Common myeloid progenitor, CD34-positive (primary cell): Measurements from ENCODE around the gene PCBD1.
A peak's percentile ranks its signal among the peaks of the same experiment; 100 is the strongest.

Experiments used
- CTCF ChIA-PET: fragments of 350-600 bp; sonication (Branson Sonifier 250); formaldehyde crosslinking; loops from one replicate; lab custom pipeline; 2021; ENCODE audit warnings: antibody characterized with exemption; lab: Charles Lee
- POLR2A ChIA-PET: fragments of 350-600 bp; sonication (Branson Sonifier 250); formaldehyde crosslinking; loops from one replicate; lab custom pipeline; 2021; ENCODE audit warnings: antibody characterized with exemption; lab: Charles Lee
- DNase-seq, 3 donors: peaks; one replicate each; pipeline versions ENCODE4 v3.0.0 to v3.0.0-alpha.2; 2013
- H3K27ac ChIP-seq, 2 experiments: 1 replicate in 1 of 2; 2 replicates in 1 of 2; pipeline ENCODE4 v1.7.0; 2013; ENCODE audit warnings: inconsistent platforms in 2 of 2, low read length in 2 of 2, mild to moderate bottlenecking in 2 of 2, low read depth in 1 of 2, moderate library complexity in 1 of 2; ENCODE audit not compliant: severe bottlenecking in 2 of 2, insufficient read depth in 1 of 2, poor library complexity in 1 of 2
- H3K27me3 ChIP-seq, 5 experiments: replicated peaks in 2 of 5; 1 replicate in 3 of 5; 2 replicates in 2 of 5; pipeline versions ENCODE4 v1.6.1 to v1.7.0; 2013; ENCODE audit warnings: low read length in 4 of 5, mild to moderate bottlenecking in 2 of 5, moderate library complexity in 2 of 5, inconsistent platforms in 1 of 5; ENCODE audit not compliant: insufficient read depth in 5 of 5, control insufficient read depth in 4 of 5
- H3K36me3 ChIP-seq, 4 experiments: 1 replicate in 2 of 4; 2 replicates in 2 of 4; pipeline versions ENCODE4 v1.6.1 to v1.7.0; 2013; ENCODE audit warnings: low read length in 3 of 4, control low read depth in 1 of 4, mild to moderate bottlenecking in 1 of 4; ENCODE audit not compliant: control insufficient read depth in 4 of 4, insufficient read depth in 4 of 4
- H3K4me1 ChIP-seq, 4 experiments: 1 replicate in 3 of 4; 2 replicates in 1 of 4; pipeline versions ENCODE4 v1.6.1 to v1.7.1; 2013; ENCODE audit warnings: low read length in 3 of 4, mild to moderate bottlenecking in 3 of 4, control low read depth in 1 of 4, inconsistent platforms in 1 of 4, moderate library complexity in 1 of 4; ENCODE audit not compliant: control insufficient read depth in 4 of 4, insufficient read depth in 4 of 4; ENCODE audit errors: control extremely low read depth in 1 of 4
- H3K4me3 ChIP-seq, 7 experiments: 1 replicate in 4 of 7; 2 replicates in 3 of 7; pipeline versions ENCODE4 v1.5.1 to v1.7.0; 2013; ENCODE audit warnings: mild to moderate bottlenecking in 7 of 7, low read length in 6 of 7, moderate library complexity in 6 of 7, inconsistent platforms in 2 of 7, low read depth in 2 of 7, control low read depth in 1 of 7; ENCODE audit not compliant: insufficient read depth in 4 of 7, control insufficient read depth in 1 of 7; ENCODE audit errors: extremely low read depth in 1 of 7
- H3K9me3 ChIP-seq, 5 experiments: 1 replicate in 4 of 5; 2 replicates in 1 of 5; pipeline versions ENCODE4 v1.6.1 to v1.7.1; 2013; ENCODE audit warnings: low read length in 4 of 5, mild to moderate bottlenecking in 2 of 5, inconsistent platforms in 1 of 5, low read depth in 1 of 5, moderate library complexity in 1 of 5; ENCODE audit not compliant: control insufficient read depth in 4 of 5, insufficient read depth in 2 of 5; ENCODE audit errors: control extremely low read depth in 1 of 5
- WGBS: methylation state at CpG from one replicate; pipeline ENCODE4 v1.1.5; 2013; ENCODE audit not compliant: insufficient coverage; 5-methylcytosine and 5-hydroxymethylcytosine counted together

The PCBD1 gene

DNA sequence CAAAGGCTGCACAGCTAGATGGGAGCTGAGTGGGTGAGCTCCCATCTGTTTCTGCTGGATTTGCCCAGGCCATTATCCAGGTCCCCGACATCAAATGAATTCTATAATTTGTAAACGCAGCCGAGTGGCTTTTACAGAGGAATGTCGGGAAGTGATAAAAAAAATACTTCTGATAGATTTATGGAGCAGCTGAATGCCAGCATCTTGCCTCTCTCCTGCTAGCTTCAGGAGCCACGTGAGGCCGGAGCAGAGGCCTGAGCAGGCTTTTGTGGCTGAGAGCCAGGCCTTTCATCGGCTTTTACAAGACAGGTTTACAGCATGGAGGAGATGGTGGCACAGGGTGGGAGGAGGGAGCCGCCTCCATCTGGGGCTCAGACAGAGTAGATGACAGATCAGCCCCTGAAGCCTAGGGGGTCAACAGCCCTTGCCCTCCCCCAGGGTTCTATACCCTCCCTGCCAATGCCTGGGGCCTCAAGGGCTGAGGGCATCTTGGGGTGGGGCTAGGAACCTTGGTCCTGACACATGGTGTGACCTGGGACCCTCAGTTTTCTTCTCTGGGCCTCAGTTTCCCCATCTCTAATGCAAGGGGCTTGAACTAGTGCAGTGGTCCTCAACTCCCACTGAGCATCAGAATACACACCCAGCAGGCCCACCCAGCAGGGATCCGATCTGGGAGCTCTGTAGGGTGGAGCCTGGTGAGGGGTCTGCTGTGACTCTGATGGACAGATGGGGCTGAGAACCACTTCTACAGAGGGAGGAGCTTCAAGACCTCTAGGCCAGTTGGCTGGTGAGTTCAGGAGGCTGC is 44.2 kb upstream of the PCBD1 start:
- CTCF ChIA-PET = no interaction called here
- DNase-seq = peak in 1 of 3 donors; percentile 49
- H3K9me3 ChIP-seq = no peaks in the 10 kb centered on the region
- H3K4me1 ChIP-seq = peaks cover 0 to 8% (median 5%) of the 10 kb centered on the region in 4 experiments
- no peak overlapping the region for H3K27ac ChIP-seq
- 95% methylated on average over 7 of the region's 9 CpGs for WGBS
- H3K4me3 ChIP-seq = no peak overlapping the region
- no peaks in the 10 kb centered on the region for H3K27me3 ChIP-seq
- POLR2A ChIA-PET = no interaction called here
- H3K36me3 ChIP-seq = no peaks in the 10 kb centered on the region

DNA sequence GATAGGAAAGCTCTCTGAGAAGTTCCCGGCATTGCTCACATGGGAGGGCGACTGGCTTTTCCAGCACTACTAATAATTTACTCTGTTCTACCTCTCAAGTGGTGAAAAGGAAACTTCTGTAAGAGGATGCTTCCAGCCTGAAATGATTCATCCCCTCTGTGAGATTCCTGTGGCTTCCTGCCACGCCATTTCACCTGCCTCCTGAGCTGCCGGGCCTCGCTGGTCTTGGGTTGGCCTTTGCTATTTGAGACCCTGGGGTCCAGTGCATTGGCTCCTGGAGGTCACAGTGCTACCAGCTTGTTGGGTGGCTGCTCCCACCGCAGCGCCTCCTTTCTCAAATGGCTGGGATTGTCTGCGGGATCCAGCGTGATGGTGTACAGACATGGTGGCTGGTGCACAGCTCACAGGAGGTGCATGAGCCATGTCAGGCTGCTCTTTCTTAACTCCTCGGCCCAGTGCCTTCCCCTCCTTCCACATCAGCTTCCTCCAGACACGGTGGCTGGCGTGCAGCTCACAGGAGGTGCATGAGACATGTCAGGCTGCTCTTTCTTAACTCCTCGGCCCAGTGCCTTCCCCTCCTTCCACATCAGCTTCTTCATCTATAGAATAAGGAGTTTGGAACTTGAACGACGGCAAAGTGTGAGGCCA is 42.9 kb upstream of the PCBD1 start:
- WGBS = 50% methylated on average over 14 of the region's 15 CpGs
- no peaks in the 10 kb centered on the region for H3K36me3 ChIP-seq

DNA sequence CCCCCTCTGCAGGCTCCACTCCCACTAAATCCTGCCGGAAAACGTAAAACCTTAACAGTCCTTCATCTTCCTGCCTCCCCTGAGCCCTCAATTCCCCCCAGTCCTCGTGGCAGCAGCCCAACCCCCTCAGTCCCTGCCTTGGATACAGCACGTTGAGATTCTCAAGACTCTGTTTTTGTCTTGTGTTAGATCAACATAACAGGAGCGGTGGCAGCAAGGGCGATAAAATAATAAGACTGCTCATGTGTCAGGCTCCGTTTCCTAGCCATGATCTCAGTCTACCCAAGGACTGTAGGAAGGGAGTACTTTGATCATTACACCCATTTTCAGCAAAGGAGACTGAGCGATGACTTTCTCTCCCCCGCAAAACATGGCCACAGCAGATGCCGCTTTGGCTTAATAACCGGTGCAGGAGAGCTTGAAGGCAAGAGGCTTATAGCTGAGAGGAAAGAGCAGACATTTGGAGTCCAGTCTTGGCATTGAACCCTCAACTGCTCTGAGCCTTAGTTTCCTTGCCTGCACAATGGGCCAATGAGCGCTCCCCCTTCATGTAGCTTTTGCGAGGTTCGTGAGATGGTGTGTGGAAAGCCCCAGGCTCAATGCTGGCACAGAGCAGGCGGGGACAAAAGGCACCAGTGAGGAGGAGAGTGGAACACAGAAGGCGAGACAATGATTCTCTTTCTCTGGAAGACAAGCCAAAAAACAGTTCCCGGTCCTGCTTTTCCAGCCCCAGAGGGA is 42.1 kb upstream of the PCBD1 start:
- no peak for DNase-seq
- Histone ChIP-seq H3K4me1 (peaks cover 0 to 8% (median 5%) of the 10 kb centered on the region in 4 experiments), H3K36me3 (no peaks in the 10 kb centered on the region), H3K27me3 (no peaks in the 10 kb centered on the region), H3K4me3 (no peak overlapping the region), H3K9me3 (no peaks in the 10 kb centered on the region), H3K27ac (no peak overlapping the region)
- WGBS = 92% methylated on average over 10 of the region's 17 CpGs
- ChIA-PET CTCF (interaction anchor here (1.2 kb wide), 1 partner anchor 8 kb away, joined by 4 read pairs; no protein-coding TSS in a partner anchor), POLR2A (no interaction called here)

More for the DNA sequence above, 42.9 kb upstream of the PCBD1 start:
- ChIA-PET CTCF (interaction anchor here (0.9 to 1.2 kb wide), 2 partner anchors 9 to 13 kb away, joined by 4 read pairs; no protein-coding TSS in a partner anchor), POLR2A (interaction anchor here (0.6 kb wide), 1 partner anchor 9 kb away, joined by 7 read pairs; no protein-coding TSS in a partner anchor)
- Histone ChIP-seq H3K27me3 (no peaks in the 10 kb centered on the region), H3K4me1 (peaks cover 0 to 8% (median 5%) of the 10 kb centered on the region in 4 experiments), H3K9me3 (no peaks in the 10 kb centered on the region), H3K4me3 (no peak overlapping the region), H3K27ac (no peak overlapping the region)
- peak; percentile 26 to 78 (median 66) for DNase-seq

DNA sequence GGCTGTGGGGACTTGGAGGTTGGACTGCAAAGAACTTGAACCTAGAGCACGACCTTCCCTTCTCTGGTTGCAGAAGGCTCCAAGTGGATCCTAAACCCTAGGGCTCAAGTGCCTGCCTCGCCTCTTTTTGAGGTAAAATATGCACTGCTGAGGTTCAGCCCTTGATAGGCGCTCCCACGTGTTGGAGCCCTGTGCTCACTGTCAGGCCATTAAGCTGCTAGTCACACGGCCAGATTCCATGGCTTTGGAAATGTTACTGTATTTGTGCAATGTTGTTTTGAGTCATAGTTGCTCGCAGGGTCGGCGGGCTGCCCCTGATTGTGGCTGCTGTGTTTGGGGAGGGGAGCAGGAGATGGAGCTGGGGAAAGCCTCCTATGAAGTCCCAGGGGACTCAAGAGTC is 39.8 kb upstream of the PCBD1 start:
- 98% methylated on average over 5 of the region's 8 CpGs for WGBS
- CTCF ChIA-PET = interaction anchor here (5.5 kb wide), 1 partner anchor 278 kb away, joined by 31 read pairs; no protein-coding TSS in a partner anchor
- no peak for DNase-seq

DNA sequence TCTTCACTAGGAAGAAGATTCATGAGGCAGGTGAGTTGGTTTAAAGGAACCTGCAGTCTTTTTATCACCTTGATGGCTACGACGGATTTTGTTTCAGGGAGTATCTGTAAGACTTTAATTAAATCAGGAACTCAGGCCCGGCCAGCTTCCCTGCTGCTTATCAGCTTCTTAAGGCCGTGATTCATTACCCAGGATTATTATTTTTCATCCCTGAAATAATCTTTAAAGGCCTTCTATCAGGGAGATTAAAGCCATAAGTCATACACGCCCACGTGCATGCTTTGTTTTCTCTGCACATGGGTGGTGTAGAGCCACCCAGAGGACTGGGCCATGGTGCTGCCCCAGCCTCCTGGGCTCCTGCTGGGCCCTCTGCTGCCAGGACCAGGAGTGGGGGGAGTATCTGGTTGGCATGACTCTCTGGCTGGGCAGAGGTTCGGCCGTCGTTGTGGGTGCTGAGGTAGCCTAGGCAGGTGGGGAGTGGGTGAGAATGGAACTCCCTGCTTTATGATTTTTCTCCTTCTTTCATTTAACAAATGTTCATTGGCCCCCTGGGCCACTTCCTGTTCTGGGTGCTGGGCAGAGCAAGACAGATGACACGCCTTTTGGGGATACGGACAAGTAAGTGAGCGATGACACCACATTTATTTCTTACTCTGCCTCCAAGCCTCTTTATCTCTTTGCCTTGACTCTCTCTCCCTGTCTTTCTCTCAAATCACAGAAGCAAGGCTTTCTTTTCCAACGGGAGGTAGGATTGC is 39.0 kb upstream of the PCBD1 start:
- ChIA-PET CTCF (interaction anchor here (0.8 to 5.5 kb wide), 13 partner anchors 9 to 358 kb away, joined by 3 to 57 read pairs (median 11); partner anchors contain the start of gene UNC5B), POLR2A (no interaction called here)

More for the DNA sequence above, 39.8 kb upstream of the PCBD1 start:
- Histone ChIP-seq H3K36me3 (no peaks in the 10 kb centered on the region), H3K4me1 (peaks cover 0 to 8% (median 3%) of the 10 kb centered on the region in 4 experiments), H3K9me3 (no peaks in the 10 kb centered on the region), H3K27ac (no peak overlapping the region), H3K4me3 (no peak overlapping the region), H3K27me3 (no peaks in the 10 kb centered on the region)
- POLR2A ChIA-PET = no interaction called here

DNA sequence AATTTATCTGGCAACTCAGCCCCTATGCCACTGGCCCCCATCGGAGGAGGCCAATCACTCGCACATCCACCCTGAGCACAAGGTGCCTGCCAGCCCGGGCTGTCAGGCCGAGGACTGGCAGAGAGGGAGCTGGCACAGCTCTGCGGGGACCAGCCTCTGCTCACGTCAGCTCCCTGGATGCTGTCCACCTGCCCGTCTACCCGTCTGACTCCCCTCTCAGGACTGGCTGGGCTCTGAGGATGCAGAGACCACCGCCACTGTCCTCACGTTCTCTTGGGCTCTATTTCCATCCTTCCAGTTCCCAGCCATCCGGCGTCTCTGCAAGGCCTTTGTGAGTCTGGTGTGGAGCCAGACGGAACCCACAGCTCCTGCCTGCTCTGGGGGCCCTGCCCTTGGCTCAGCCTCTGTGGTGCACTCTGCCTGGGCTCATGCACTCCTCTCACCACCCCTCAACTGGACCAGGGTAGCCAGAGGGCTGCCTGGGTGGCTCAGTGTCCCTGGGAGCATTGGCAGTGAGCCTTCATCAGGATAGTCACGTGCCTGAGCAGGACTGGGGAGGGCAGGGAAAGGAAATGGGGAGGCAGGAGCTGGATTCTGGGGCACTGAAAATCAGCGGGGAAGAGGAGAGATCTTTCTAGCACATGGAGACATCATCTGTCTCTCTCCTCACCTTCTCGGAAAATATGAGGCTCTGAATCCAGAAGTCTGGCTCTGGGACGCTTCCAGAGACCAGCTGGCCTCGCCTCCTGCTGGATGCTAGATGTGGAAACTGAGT is 38.0 kb upstream of the PCBD1 start:
- 96% methylated on average over 15 of the region's 18 CpGs for WGBS
- Histone ChIP-seq H3K27ac (no peak overlapping the region), H3K4me3 (no peak overlapping the region), H3K36me3 (no peaks in the 10 kb centered on the region), H3K27me3 (no peaks in the 10 kb centered on the region), H3K4me1 (peaks cover 0 to 3% (median 1%) of the 10 kb centered on the region in 4 experiments), H3K9me3 (no peaks in the 10 kb centered on the region)
- CTCF ChIA-PET = interaction anchor here (0.7 to 5.5 kb wide), 22 partner anchors 9 to 363 kb away, joined by 3 to 57 read pairs (median 4); partner anchors contain the start of gene UNC5B
- no peak for DNase-seq
- POLR2A ChIA-PET = no interaction called here

More for the DNA sequence above, 39.0 kb upstream of the PCBD1 start:
- H3K36me3 ChIP-seq = no peaks in the 10 kb centered on the region
- H3K27me3 ChIP-seq = no peaks in the 10 kb centered on the region
- H3K27ac ChIP-seq = no peak overlapping the region
- DNase-seq = peak in 2 of 3 donors; percentile 19 to 35
- WGBS = 95% methylated on average over 8 of the region's 13 CpGs
- H3K4me1 ChIP-seq = peaks cover 0 to 8% (median 3%) of the 10 kb centered on the region in 4 experiments
- no peak overlapping the region for H3K4me3 ChIP-seq
- no peaks in the 10 kb centered on the region for H3K9me3 ChIP-seq
